Measurements from ENCODE around the gene SEC31A. TPM values are rescaled to one million over a fixed set of nuclear protein-coding genes. Genes with fewer than 3 reads are reported as not detected.

SEC31A gene
- total RNA-seq, 4 donors from 2014 or later = 118 to 197 (median 153) TPM

GRCh38 chr4:82814034-82814433 lies 76.9 kb downstream of the SEC31A start:
- Histone ChIP-seq H3K36me3 (peaks cover 0 to 32% of the 10 kb centered on the region in 2 donors), H3K4me1 (peaks cover 0 to 18% (median 0%) of the 10 kb centered on the region in 3 donors), H3K4me3 (no peak overlapping the region), H3K9me3 (no peaks in the 10 kb centered on the region), H3K27me3 (no peaks in the 10 kb centered on the region), H3K27ac (no peak overlapping the region)
- TF ChIP-seq CTCF (IDR thresholded peaks at IDR 0.05) = no peak
- TF ChIP-seq POLR2AphosphoS5 (IDR thresholded peaks at IDR 0.05) = no peak
- no peak for TF ChIP-seq POLR2A (IDR thresholded peaks at IDR 0.05)
- TF ChIP-seq EP300 (IDR thresholded peaks at IDR 0.05) = no peak
- ATAC-seq = no peak
- 67 to 100% methylated on average over 1 of the region's 1 CpG for WGBS, 2 donors (ENCODE audit: low coverage in 1 of 2)

- 7 to 13% methylated on average over 4 to 6 of the region's 6 CpGs for WGBS, 2 donors (ENCODE audit: low coverage in 1 of 2)
- no peak for TF ChIP-seq POLR2A (IDR thresholded peaks at IDR 0.05)
- peak overlapping the region; percentile 18 to 71 (median 54) for H3K27ac ChIP-seq
- H3K27me3 ChIP-seq = no peaks in the 10 kb centered on the region
- peaks cover 0 to 18% (median 0%) of the 10 kb centered on the region in 3 donors for H3K4me1 ChIP-seq
- no peaks in the 10 kb centered on the region for H3K9me3 ChIP-seq
- no peak for ATAC-seq
- H3K36me3 ChIP-seq = peaks cover 0 to 11% of the 10 kb centered on the region in 2 donors
- H3K4me3 ChIP-seq = no peak overlapping the region
Observed at GRCh38 chr4:82811838-82812341, 79.1 kb downstream of the SEC31A start.

GRCh38 chr4:82811392-82811791 lies 79.6 kb downstream of the SEC31A start:
- no peaks in the 10 kb centered on the region for H3K27me3 ChIP-seq
- no peak overlapping the region for H3K4me3 ChIP-seq
- ATAC-seq = no peak
- peaks cover 0 to 18% (median 0%) of the 10 kb centered on the region in 3 donors for H3K4me1 ChIP-seq
- peak overlapping the region in 2 of 4 donors; percentile 18 to 71 for H3K27ac ChIP-seq
- no peaks in the 10 kb centered on the region for H3K9me3 ChIP-seq
- TF ChIP-seq CTCF (IDR thresholded peaks at IDR 0.05) = no peak
- peaks cover 0 to 6% of the 10 kb centered on the region in 2 donors for H3K36me3 ChIP-seq
- 25% methylated on average over 1 of the region's 1 CpG; no CpG with 5 or more reads in 1 of the 2 donors for WGBS, 2 donors (ENCODE audit: low coverage in 1 of 2)

- Histone ChIP-seq H3K27ac (no peak overlapping the region), H3K4me3 (no peak overlapping the region), H3K36me3 (no peaks in the 10 kb centered on the region), H3K4me1 (peaks cover 0 to 18% (median 0%) of the 10 kb centered on the region in 3 donors), H3K27me3 (no peaks in the 10 kb centered on the region), H3K9me3 (no peaks in the 10 kb centered on the region)
- WGBS, 2 donors (ENCODE audit: low coverage in 1 of 2) = 61 to 66% methylated on average over 4 of the region's 4 CpGs
- ATAC-seq = no peak
- TF ChIP-seq EP300 (IDR thresholded peaks at IDR 0.05) (no peak), POLR2A (IDR thresholded peaks at IDR 0.05) (no peak), POLR2AphosphoS5 (IDR thresholded peaks at IDR 0.05) (no peak)
Observed at GRCh38 chr4:82810176-82810575, 80.8 kb downstream of the SEC31A start.

GRCh38 chr4:82809619-82810018 lies 81.3 kb downstream of the SEC31A start:
- Histone ChIP-seq H3K27ac (no peak overlapping the region), H3K36me3 (no peaks in the 10 kb centered on the region), H3K4me1 (peaks cover 0 to 18% (median 0%) of the 10 kb centered on the region in 3 donors), H3K9me3 (no peaks in the 10 kb centered on the region), H3K27me3 (no peaks in the 10 kb centered on the region), H3K4me3 (no peak overlapping the region)
- TF ChIP-seq EP300 (IDR thresholded peaks at IDR 0.05) (no peak), CTCF (IDR thresholded peaks at IDR 0.05) (no peak), POLR2AphosphoS5 (IDR thresholded peaks at IDR 0.05) (no peak), POLR2A (IDR thresholded peaks at IDR 0.05) (no peak)
- ATAC-seq = no peak

GRCh38 chr4:82803746-82804145 lies 87.2 kb downstream of the SEC31A start:
- H3K9me3 ChIP-seq = no peaks in the 10 kb centered on the region
- peaks cover 0 to 13% (median 7%) of the 10 kb centered on the region in 3 donors for H3K4me1 ChIP-seq
- TF ChIP-seq EP300 (IDR thresholded peaks at IDR 0.05) (no peak), CTCF (IDR thresholded peaks at IDR 0.05) (no peak), POLR2AphosphoS5 (IDR thresholded peaks at IDR 0.05) (no peak), POLR2A (IDR thresholded peaks at IDR 0.05) (no peak)
- ATAC-seq = no peak
- H3K27me3 ChIP-seq = no peaks in the 10 kb centered on the region
- no peaks in the 10 kb centered on the region for H3K36me3 ChIP-seq
- no peak overlapping the region for H3K4me3 ChIP-seq
- 95 to 100% methylated on average over 4 of the region's 4 CpGs for WGBS, 2 donors (ENCODE audit: low coverage in 1 of 2)
- no peak overlapping the region for H3K27ac ChIP-seq
